Mesendoderm (in vitro differentiated cells): ENCODE measurements around the gene TWF2.

Source experiments
- DNase-seq: peaks from one replicate; pipeline ENCODE4 v3.0.0; 2013
- H2AK5ac ChIP-seq: 2 replicates; pipeline ENCODE4 v1.6.1; 2013; ENCODE audit warnings: low read length, inconsistent platforms
- H2BK120ac ChIP-seq: 2 replicates; pipeline ENCODE4 v1.6.1; 2013; ENCODE audit warnings: low read depth, mild to moderate bottlenecking, low read length, moderate library complexity, mixed read lengths
- H2BK15ac ChIP-seq: replicated peaks from 2 replicates; pipeline ENCODE4 v1.6.1; 2013; ENCODE audit warnings: low read depth, mild to moderate bottlenecking, moderate library complexity
- H2BK5ac ChIP-seq: 2 replicates; pipeline ENCODE4 v1.6.1; 2013; ENCODE audit warnings: low read length, inconsistent platforms
- H3K18ac ChIP-seq: 2 replicates; pipeline ENCODE4 v1.6.1; 2013; ENCODE audit warnings: mild to moderate bottlenecking, low read length, mixed read lengths
- H3K23ac ChIP-seq: one replicate; pipeline ENCODE4 v1.6.1; 2013; ENCODE audit warnings: low read length
- H3K27ac ChIP-seq: 2 replicates; pipeline ENCODE4 v1.5.1; 2013; ENCODE audit warnings: low read depth, mild to moderate bottlenecking, inconsistent platforms, low read length, moderate library complexity
- H3K27me3 ChIP-seq: 2 replicates; pipeline ENCODE4 v1.6.1; 2013; ENCODE audit warnings: low read length, control low read depth, mild to moderate bottlenecking, inconsistent platforms; ENCODE audit not compliant: insufficient read depth, poor library complexity
- H3K36me3 ChIP-seq: 2 replicates; pipeline ENCODE4 v1.6.1; 2013; ENCODE audit warnings: low read length, inconsistent platforms; ENCODE audit not compliant: control insufficient read depth, insufficient read depth
- H3K4ac ChIP-seq: one replicate; pipeline ENCODE4 v1.6.1; 2013; ENCODE audit warnings: low read depth, mild to moderate bottlenecking, low read length, moderate library complexity
- H3K4me1 ChIP-seq: 2 replicates; pipeline ENCODE4 v1.6.1; 2013; ENCODE audit warnings: low read depth, low read length, inconsistent platforms; ENCODE audit not compliant: control insufficient read depth
- H3K4me2 ChIP-seq: 2 replicates; pipeline ENCODE4 v1.6.1; 2013; ENCODE audit warnings: low read length
- H3K4me3 ChIP-seq: 2 replicates; pipeline ENCODE4 v1.5.1; 2013; ENCODE audit warnings: mild to moderate bottlenecking, low read length
- H3K56ac ChIP-seq: one replicate; pipeline ENCODE4 v1.6.1; 2013; ENCODE audit warnings: low read length
- H3K79me1 ChIP-seq: 2 replicates; pipeline ENCODE4 v1.6.1; 2013; ENCODE audit warnings: low read length, inconsistent platforms
- H3K79me2 ChIP-seq: 2 replicates; pipeline ENCODE4 v1.6.1; 2013; ENCODE audit warnings: mild to moderate bottlenecking, low read length; ENCODE audit not compliant: control insufficient read depth, insufficient read depth
- H3K9ac ChIP-seq: 2 replicates; pipeline ENCODE4 v1.6.1; 2013; ENCODE audit warnings: low read length, inconsistent platforms
- H4K5ac ChIP-seq: one replicate; pipeline ENCODE4 v1.6.1; 2013; ENCODE audit warnings: low read length
- H4K8ac ChIP-seq: one replicate; pipeline ENCODE4 v1.6.1; 2013; ENCODE audit warnings: low read depth, mild to moderate bottlenecking, control low read depth, low read length, moderate library complexity
- WGBS: extraction: QIAGEN DNeasy Blood & Tissue Kit; methylation state at CpG from one replicate; pipeline ENCODE4 v1.1.7; 2013; ENCODE audit warnings: low lambda C conversion rate, missing lambda C conversion rate; ENCODE audit not compliant: insufficient coverage; ENCODE audit errors: extremely low coverage; 5-methylcytosine and 5-hydroxymethylcytosine counted together

TWF2 gene

GRCh38 chr3:52215351-52215750 is 23.6 kb downstream of the TWF2 start:
- Histone ChIP-seq H3K9ac (no peak overlapping the region), H3K4me3 (no peak overlapping the region), H3K4me1 (no peaks in the 10 kb centered on the region), H3K27me3 (no peaks in the 10 kb centered on the region), H3K36me3 (peaks cover 16% of the 10 kb centered on the region), H4K5ac (no peak overlapping the region), H4K8ac (no peak overlapping the region), H3K4me2 (no peak overlapping the region), H2BK120ac (no peak overlapping the region), H3K56ac (no peak overlapping the region), H2BK15ac (no peak overlapping the region), H3K4ac (no peak overlapping the region), H3K79me1 (no peaks in the 10 kb centered on the region), H3K27ac (no peak overlapping the region), H3K18ac (no peak overlapping the region), H2BK5ac (no peak overlapping the region), H3K79me2 (no peaks in the 10 kb centered on the region), H2AK5ac (no peak overlapping the region), H3K23ac (no peak overlapping the region)
- DNase-seq: no peak
- no CpG with 5 or more reads among the region's 7 CpGs for WGBS

- no peak for DNase-seq
- H3K4me1 ChIP-seq: no peaks in the 10 kb centered on the region
- no peak overlapping the region for H3K56ac ChIP-seq
- H3K4me3 ChIP-seq: no peak overlapping the region
- H4K8ac ChIP-seq: no peak overlapping the region
- H2BK5ac ChIP-seq: no peak overlapping the region
- H4K5ac ChIP-seq: no peak overlapping the region
- no peak overlapping the region for H3K4ac ChIP-seq
- no peak overlapping the region for H2BK120ac ChIP-seq
- H3K27me3 ChIP-seq: no peaks in the 10 kb centered on the region
- H3K79me1 ChIP-seq: no peaks in the 10 kb centered on the region
- no peak overlapping the region for H3K9ac ChIP-seq
- peaks cover 19% of the 10 kb centered on the region for H3K36me3 ChIP-seq
- no peaks in the 10 kb centered on the region for H3K79me2 ChIP-seq
- no peak overlapping the region for H3K23ac ChIP-seq
- H2BK15ac ChIP-seq: no peak overlapping the region
- H2AK5ac ChIP-seq: no peak overlapping the region
- H3K27ac ChIP-seq: no peak overlapping the region
- no peak overlapping the region for H3K4me2 ChIP-seq
- no peak overlapping the region for H3K18ac ChIP-seq
These were observed 25.1 kb downstream of the TWF2 start for GRCh38 chr3:52213901-52214300.

GRCh38 chr3:52213005-52213404 is 26.0 kb downstream of the TWF2 start:
- Histone ChIP-seq H3K4ac (no peak overlapping the region), H2BK5ac (no peak overlapping the region), H3K18ac (no peak overlapping the region), H3K4me1 (no peaks in the 10 kb centered on the region), H2BK15ac (no peak overlapping the region), H3K4me2 (no peak overlapping the region), H3K56ac (no peak overlapping the region), H3K36me3 (peaks cover 25% of the 10 kb centered on the region), H3K23ac (no peak overlapping the region), H4K5ac (no peak overlapping the region), H3K27ac (no peak overlapping the region), H2BK120ac (no peak overlapping the region), H3K9ac (no peak overlapping the region), H4K8ac (no peak overlapping the region), H3K27me3 (no peaks in the 10 kb centered on the region), H3K4me3 (no peak overlapping the region), H2AK5ac (no peak overlapping the region), H3K79me2 (no peaks in the 10 kb centered on the region), H3K79me1 (no peaks in the 10 kb centered on the region)
- no peak for DNase-seq
- WGBS: no CpG with 5 or more reads among the region's 8 CpGs

DNA sequence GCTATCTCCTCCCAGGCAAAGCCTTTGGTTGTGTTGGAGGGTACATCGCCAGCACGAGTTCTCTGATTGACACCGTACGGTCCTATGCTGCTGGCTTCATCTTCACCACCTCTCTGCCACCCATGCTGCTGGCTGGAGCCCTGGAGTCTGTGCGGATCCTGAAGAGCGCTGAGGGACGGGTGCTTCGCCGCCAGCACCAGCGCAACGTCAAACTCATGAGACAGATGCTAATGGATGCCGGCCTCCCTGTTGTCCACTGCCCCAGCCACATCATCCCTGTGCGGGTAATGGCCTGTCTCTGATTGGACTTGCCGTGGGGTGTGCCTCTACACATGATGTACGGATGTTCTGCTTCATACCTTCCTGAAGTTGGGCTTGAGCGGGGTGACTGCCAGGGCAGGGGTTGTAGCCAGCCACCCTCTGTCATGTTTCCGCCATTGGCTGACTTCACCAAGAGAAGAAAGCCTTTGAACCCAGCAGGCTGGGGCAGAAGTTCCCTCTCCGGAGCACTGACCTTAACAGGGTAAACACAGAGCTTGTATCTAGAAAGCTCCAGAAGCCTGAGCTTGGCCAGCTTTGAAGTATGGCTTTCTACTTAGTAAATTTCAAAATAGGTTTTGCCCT is 27.6 kb downstream of the TWF2 start:
- Histone ChIP-seq H3K18ac (no peak overlapping the region), H3K9ac (no peak overlapping the region), H3K23ac (no peak overlapping the region), H2BK5ac (no peak overlapping the region), H3K4me1 (no peaks in the 10 kb centered on the region), H2BK15ac (no peak overlapping the region), H3K36me3 (peaks cover 28% of the 10 kb centered on the region), H3K27me3 (no peaks in the 10 kb centered on the region), H2AK5ac (no peak overlapping the region), H3K4ac (no peak overlapping the region), H3K56ac (no peak overlapping the region), H3K4me2 (no peak overlapping the region), H3K4me3 (no peak overlapping the region), H3K79me2 (no peaks in the 10 kb centered on the region), H4K8ac (no peak overlapping the region), H2BK120ac (no peak overlapping the region), H4K5ac (no peak overlapping the region), H3K79me1 (no peaks in the 10 kb centered on the region), H3K27ac (no peak overlapping the region)
- no CpG with 5 or more reads among the region's 18 CpGs for WGBS
- DNase-seq: no peak

DNA sequence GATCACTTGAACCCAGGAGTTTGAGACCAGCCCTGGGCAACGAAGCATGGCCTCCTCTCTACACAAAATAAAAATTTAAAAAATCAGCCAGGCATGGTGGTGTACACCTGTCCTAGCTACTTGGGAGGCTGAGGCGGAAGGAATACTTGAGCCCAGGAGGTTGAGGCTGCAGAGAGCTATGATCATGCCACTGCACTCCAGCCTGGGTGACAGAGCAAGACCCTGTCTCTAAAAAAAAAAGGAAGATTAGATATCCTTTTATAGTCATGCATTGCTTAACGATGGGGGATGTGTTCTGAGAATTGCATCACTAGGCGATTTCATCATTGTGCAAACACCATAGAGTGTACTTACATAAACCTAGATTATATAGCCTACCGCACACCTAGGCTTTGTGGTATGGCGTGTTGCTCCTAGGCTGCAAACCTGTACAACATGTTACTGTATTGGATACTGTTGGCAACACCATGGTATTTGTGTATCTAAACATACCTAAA is 28.4 kb downstream of the TWF2 start:
- no peak overlapping the region for H2AK5ac ChIP-seq
- H3K4ac ChIP-seq: no peak overlapping the region
- H4K8ac ChIP-seq: no peak overlapping the region
- H3K27ac ChIP-seq: no peak overlapping the region
- WGBS: no CpG with 5 or more reads among the region's 6 CpGs
- no peaks in the 10 kb centered on the region for H3K79me2 ChIP-seq
- no peak overlapping the region for H3K9ac ChIP-seq
- H2BK120ac ChIP-seq: no peak overlapping the region
- H3K27me3 ChIP-seq: no peaks in the 10 kb centered on the region
- H4K5ac ChIP-seq: no peak overlapping the region
- H2BK15ac ChIP-seq: no peak overlapping the region
- H3K4me1 ChIP-seq: no peaks in the 10 kb centered on the region
- H3K4me3 ChIP-seq: no peak overlapping the region
- no peaks in the 10 kb centered on the region for H3K79me1 ChIP-seq
- H3K18ac ChIP-seq: no peak overlapping the region
- H3K36me3 ChIP-seq: peaks cover 28% of the 10 kb centered on the region
- H3K56ac ChIP-seq: no peak overlapping the region
- no peak overlapping the region for H3K4me2 ChIP-seq
- no peak overlapping the region for H2BK5ac ChIP-seq
- DNase-seq: no peak
- H3K23ac ChIP-seq: no peak overlapping the region

GRCh38 chr3:52210037-52210436 is 28.9 kb downstream of the TWF2 start:
- H2BK120ac ChIP-seq: no peak overlapping the region

More at GRCh38 chr3:52210037-52210436, 28.9 kb downstream of the TWF2 start:
- no peak overlapping the region for H3K9ac ChIP-seq
- no peak overlapping the region for H2BK5ac ChIP-seq
- H3K36me3 ChIP-seq: peaks cover 29% of the 10 kb centered on the region
- no peak overlapping the region for H2AK5ac ChIP-seq
- H3K27ac ChIP-seq: no peak overlapping the region
- no peak overlapping the region for H4K5ac ChIP-seq
- DNase-seq: no peak
- no peak overlapping the region for H3K18ac ChIP-seq
- H3K4me3 ChIP-seq: no peak overlapping the region
- H3K4me2 ChIP-seq: no peak overlapping the region
- H3K79me2 ChIP-seq: no peaks in the 10 kb centered on the region
- no peak overlapping the region for H3K56ac ChIP-seq
- H2BK15ac ChIP-seq: no peak overlapping the region
- no peaks in the 10 kb centered on the region for H3K79me1 ChIP-seq
- no peaks in the 10 kb centered on the region for H3K27me3 ChIP-seq
- no peak overlapping the region for H3K4ac ChIP-seq
- no peak overlapping the region for H3K23ac ChIP-seq
- no peaks in the 10 kb centered on the region for H3K4me1 ChIP-seq
- no peak overlapping the region for H4K8ac ChIP-seq
